Stimulated activated CD8-positive, alpha-beta memory T cell treated with anti-CD3 and anti-CD28 coated beads, Interleukin-15, amount 100 ng/mL, for 48 hours (primary cell): ENCODE data around the gene YDJC.
"Not testable (repeated sequence)": the region's sequence is repeated elsewhere in the genome, so short reads cannot be mapped to it uniquely, and the experiment has no call there.

Experiments
- DNase-seq, 2 donors: peaks; one replicate each; pipeline ENCODE4 v3.0.0-alpha.2; 2020; ENCODE audit warnings: low read depth in 2 of 2

YDJC gene

DNA sequence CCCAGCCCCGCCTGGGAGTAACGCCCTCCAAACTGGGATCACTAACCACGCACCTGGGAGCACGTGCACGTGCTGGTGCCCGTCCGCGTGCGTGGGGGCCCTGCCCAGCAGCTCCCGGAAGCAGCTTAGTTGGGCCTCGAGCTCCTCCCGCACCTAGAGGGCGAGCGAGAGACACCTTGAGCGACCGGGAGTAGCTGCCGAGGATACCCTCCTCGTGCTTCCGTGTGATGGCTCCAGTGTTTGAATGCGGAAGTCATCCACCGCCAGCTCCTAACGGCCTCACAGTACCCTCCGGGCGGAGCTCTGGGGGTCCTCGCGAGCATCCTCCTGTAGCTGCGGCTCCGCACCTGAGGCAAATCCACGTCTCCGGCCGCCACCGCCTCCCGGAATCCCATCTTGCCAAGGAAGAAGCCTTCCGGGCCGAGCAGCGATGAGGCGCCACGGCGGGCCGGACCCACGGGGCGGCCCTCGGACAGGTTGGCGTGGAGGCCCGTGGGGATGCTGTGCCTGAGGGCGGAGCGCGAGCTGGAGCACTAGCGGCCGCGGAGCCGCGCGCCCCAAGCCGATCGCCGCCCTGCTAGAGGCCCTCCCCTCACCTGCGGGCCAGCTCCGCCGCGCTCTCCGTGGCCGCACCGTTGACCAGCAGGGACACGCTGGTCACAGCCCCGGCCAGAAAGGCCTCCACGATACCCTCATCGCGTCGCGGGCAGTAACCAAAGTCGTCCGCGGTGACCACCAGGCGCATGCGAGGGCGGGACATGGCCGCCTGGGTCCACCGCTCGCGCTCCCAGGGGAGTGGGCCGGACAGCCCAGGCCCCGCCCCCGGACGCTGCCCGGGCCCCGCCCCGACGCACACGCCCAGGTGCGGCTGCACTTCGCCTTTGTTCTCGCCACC lies at the start of gene YDJC:
Gene YDJC (minus strand): TSS at position 768 of the 895 bp plus-strand sequence. CDS start 8 bp downstream, at position 760.
- DNase-seq, result peak; percentile 90 to 94

DNA sequence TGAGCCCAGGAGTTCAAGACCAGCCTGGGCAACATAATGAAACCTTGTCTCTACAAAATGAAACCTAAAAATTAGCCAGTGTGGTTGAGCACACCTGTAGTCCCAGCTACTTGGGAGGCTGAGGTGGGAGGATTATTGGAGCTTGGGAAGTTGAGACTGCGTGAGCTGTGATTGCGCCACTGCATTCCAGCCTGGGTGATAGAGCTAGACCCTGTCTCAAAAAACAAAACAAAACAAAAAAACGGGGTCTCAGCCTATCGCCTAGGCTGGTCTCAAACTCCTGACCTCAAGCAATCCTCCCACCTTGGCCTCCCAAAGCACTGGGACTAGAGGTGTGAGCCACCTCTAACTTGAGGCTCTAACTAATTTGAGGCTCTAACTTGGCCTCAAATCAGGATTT lies 49.6 kb upstream of the YDJC start:
- DNase-seq, result no peak

- not testable (repeated sequence) for DNase-seq
Observed at GRCh38 chr22:21678842-21679241, 49.0 kb upstream of the YDJC start.

GRCh38 chr22:21677606-21678443 lies 48.0 kb upstream of the YDJC start:
- no peak for DNase-seq

DNA sequence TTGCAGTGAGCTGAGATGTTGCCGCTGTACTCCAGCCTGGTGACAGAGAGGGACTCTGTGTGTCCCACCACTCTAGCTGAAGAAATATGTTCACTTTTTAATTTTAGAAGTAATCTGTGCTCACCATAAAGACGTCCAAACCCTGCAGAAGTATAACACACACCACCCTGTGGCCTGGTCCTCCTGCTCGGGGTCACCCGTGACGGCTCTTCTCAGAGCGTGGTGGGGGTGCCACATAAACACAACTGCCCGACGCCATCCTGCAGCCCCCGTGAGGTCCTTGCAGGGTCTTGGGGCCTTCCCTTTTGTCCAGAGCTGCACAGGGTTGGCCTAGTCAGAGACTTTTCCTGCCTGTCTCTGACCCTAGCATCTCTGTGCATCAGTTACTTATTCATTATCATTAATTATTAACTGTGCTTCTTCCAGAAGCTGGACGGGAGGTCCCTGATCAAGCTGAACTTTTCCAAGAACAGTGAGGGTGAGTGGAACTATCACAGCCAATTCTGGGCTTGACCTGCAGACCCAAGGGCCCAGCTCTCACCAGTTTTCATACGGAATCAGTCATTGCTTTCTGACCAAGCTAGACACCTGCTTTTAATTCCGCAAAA lies 44.9 kb upstream of the YDJC start:
- DNase-seq, result no peak

DNA sequence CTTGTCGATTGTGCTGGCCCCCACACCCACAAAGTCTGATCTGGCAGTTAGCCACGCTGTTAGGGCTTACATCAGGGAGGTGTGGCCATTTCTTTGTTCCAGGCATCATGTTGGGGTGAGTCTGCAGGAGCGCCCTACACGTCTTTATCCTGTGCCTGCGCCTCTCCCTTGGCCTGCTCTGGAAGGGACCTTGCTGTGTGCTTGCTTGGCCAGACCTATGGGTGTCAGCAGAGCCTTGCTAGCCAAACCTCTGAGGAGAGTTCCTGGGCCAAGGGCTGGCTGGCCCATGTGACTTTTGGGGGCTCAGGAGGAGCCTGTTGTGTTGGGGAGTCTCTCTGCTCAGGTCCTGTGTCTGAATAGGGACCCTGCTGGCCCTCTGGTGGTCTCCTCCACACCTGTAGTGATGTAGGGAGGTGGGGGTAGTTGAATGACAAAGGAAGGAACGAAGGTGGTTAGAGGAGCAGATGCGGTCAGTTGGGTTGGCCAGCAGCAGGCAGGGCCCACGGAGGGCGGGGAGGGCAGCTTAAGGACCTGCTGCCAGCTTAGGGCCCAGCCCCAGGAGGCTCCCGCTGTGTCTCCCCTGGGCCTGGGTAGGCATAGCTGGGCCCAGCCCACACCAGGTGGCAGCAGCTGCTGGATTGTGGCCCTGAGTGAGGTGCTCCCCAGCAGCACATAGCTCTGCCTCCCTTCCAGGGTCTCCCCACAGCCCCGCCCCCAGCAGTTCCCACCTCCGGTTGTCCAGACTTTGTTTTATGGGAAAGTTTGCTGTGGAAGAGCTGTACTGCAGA lies 43.9 kb upstream of the YDJC start:
- DNase-seq, result no peak

- no peak for DNase-seq
Observed at GRCh38 chr22:21672107-21672629, 42.3 kb upstream of the YDJC start.

- no peak for DNase-seq
Observed at GRCh38 chr22:21669026-21669425, 39.2 kb upstream of the YDJC start.

DNA sequence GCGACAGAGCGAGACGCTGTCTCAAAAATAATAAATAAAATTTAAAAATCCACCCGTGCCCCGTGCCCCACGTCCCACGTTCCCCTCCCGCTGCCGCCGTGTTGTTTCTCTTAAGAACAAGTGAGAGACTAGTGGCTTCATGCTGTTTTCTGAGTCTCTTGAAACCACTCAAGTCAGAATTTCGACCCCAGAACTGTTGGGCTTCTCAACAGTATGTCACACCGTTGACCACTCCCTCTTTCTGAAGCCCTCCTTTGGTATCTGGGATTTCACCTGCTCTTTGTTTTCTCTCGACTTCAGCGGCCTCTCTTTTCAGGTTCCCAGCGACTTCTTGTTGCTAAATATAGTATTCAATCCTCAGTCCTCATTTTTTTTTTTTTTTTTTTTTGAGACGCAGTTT lies 37.0 kb upstream of the YDJC start:
- no peak for DNase-seq

- DNase-seq, result no peak
Observed at GRCh38 chr22:21665047-21665851, 35.4 kb upstream of the YDJC start.

DNA sequence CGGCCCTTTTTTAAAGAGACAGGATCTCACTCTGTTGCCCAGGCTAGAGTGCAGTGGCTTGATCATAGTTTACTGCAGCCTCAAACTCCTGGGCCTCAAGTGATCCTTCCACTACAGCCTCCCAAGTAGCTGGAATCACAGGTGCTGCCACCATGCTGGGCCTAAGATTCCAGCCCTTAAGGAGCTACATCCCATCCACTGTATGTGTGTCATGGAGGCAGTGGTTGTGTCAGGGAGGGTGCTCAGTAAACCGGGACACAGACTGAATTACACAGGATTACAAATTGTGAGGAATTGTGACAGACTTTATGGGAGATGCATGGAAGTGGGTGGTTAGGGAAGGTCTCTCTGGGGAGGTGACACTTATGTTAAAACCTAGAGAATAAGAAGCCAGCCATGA lies 33.9 kb upstream of the YDJC start:
- no peak for DNase-seq

- no peak for DNase-seq
Observed at GRCh38 chr22:21661991-21662390, 32.2 kb upstream of the YDJC start.

DNA sequence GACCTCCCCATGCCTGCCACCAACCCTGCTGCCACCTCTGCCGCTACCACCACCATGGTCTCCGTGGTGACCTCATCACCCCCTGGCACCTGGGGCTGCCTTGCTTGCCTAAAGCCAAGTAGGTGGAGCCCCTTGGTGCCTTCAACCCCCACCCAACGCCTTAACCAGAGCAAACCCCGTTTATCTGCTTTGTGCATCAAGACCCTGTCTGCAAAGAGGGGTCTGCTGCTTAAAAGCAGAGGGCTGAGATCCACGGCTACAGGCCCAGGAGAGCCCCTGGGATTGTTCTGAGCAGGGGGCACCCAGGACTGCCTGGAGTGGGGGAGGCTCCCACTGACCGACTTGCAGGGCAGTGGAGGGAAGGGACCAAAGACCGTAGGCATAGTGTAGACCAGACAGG lies 31.1 kb upstream of the YDJC start:
- no peak for DNase-seq

- DNase-seq, result no peak
Observed at GRCh38 chr22:21659864-21660525, 30.2 kb upstream of the YDJC start.

GRCh38 chr22:21657360-21658032 lies 27.7 kb upstream of the YDJC start:
- DNase-seq, result peak; percentile 71 to 72

GRCh38 chr22:21657020-21657359 lies 27.2 kb upstream of the YDJC start:
- DNase-seq, result no peak

DNA sequence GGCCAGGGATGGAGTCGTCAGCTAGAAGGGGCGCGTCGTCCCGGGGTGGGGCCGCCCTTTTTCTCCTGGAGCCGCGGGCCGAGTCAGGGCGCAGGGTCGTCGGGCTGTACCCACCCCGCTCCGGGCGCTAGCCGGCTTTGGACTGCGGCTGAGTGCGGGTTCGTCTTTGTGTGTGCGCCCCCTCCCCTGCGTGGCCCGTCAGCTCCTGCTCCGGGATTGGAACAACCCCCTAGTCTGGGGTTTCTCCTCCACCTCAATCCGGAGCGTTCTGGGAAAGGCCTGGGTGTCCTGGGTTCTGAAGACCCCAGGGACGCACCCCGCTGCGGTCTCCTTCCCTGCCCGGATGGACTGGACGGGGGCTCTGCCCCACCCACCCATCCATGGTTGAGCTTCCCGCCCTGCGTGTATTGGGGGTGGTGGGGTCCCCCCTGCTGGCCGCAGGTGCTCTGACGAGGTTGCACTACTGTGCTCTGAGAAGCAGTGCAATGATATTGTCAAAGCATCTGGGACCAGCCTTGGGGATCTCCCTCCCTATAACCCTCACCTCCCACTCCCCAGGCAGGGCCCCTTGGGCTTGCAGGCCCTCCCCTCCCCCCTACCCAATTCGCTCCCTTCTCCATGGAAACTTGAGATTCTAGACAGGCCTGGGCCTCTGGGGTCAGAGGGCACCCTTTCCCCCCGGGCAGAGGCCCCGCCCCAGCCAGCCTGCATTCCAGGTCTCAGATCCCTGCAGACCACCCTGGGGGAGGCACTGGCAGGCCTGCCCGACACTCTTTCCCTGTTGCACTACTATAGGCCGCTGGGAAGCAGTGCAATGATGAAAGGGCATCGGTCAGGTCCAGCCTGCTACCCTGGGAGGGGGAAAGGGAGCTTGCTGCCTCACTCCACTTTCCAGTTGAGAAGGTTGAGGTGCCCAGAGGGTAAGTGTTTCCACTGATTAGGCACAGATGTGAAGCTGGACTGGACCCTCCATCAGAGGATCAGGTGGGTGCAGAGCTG lies 23.0 kb upstream of the YDJC start:
- no peak for DNase-seq

- peak; percentile 82 to 83 for DNase-seq
Observed at GRCh38 chr22:21652010-21652546, 22.3 kb upstream of the YDJC start.
